Calu3 (cell line): ENCODE data around the gene FOSB. TPM values are rescaled to one million over a fixed set of nuclear protein-coding genes. Genes with fewer than 3 reads are reported as not detected.
A peak's percentile ranks its signal among the peaks of the same experiment; 100 is the strongest.

Experiments used
- BruUV-seq: library from RNA; stranded (reverse); fragments of 400-500 nt; replicated peaks from 2 replicates; lab custom pipeline; 2021; lab: Mats Ljungman, UMichigan
- CTCF ChIA-PET: fragments of 300-600 bp; sonication (Branson Sonifier 250); formaldehyde crosslinking; loops from one replicate; lab custom pipeline; 2022; ENCODE audit warnings: antibody characterized with exemption; lab: Charles Lee
- DNase-seq: peaks from one replicate; pipeline ENCODE4 v3.0.0; 2022
- H3K27ac Mint-ChIP-seq: one replicate; pipeline ENCODE4 v1.8.0; 2022; ENCODE audit warnings: mixed read lengths; ENCODE audit not compliant: unreplicated experiment
- H3K27me3 Mint-ChIP-seq: one replicate; pipeline ENCODE4 v1.8.0; 2022; ENCODE audit warnings: mixed read lengths; ENCODE audit not compliant: unreplicated experiment
- H3K36me3 Mint-ChIP-seq: one replicate; pipeline ENCODE4 v1.8.0; 2022; ENCODE audit warnings: mild to moderate bottlenecking, moderate library complexity, mixed read lengths; ENCODE audit not compliant: insufficient read depth, unreplicated experiment
- H3K4me1 Mint-ChIP-seq: one replicate; pipeline ENCODE4 v1.8.0; 2022; ENCODE audit warnings: mild to moderate bottlenecking, low read depth, mixed read lengths; ENCODE audit not compliant: unreplicated experiment
- H3K4me3 Mint-ChIP-seq: one replicate; pipeline ENCODE4 v1.8.0; 2022; ENCODE audit warnings: mild to moderate bottlenecking, low read depth, moderate library complexity, mixed read lengths; ENCODE audit not compliant: unreplicated experiment
- H3K9me3 Mint-ChIP-seq: one replicate; pipeline ENCODE4 v1.8.0; 2022; ENCODE audit warnings: low read depth, mixed read lengths; ENCODE audit not compliant: unreplicated experiment
- CTCF ChIP-seq: fragments of 200-600 bp; IDR thresholded peaks from one replicate; pipeline ENCODE4 v1.8.0; 2022; ENCODE audit warnings: antibody characterized with exemption; ENCODE audit not compliant: unreplicated experiment
- intact Hi-C: fragments of 100-400 bp; cut with micrococcal nuclease; formaldehyde crosslinking; loops from one replicate; pipeline ENCODE4 v1.10.0; 2022; ENCODE audit not compliant: unreplicated experiment
- total RNA-seq: library from RNA; stranded (reverse); gene quantifications from 2 replicates; pipeline ENCODE4 v1.2.3, GENCODE V29; 2022

FOSB gene
- total RNA-seq, 1 experiment from 2014 or later: 23.8 TPM

- Mint-ChIP-seq H3K36me3 (peaks cover 45% of the 10 kb centered on the region), H3K4me3 (no peak overlapping the region), H3K27ac (no peak overlapping the region), H3K27me3 (no peaks in the 10 kb centered on the region), H3K4me1 (peaks cover 25% of the 10 kb centered on the region), H3K9me3 (no peaks in the 10 kb centered on the region)
- intact Hi-C loops: no loop called here
- no peak for TF ChIP-seq CTCF
- CTCF ChIA-PET: interaction anchor here (0.5 to 0.6 kb wide), 2 partner anchors 17 to 884 kb away, joined by 3 to 4 read pairs; no protein-coding TSS in a partner anchor
- BruUV-seq: no TSS peak
- no peak for DNase-seq
These were observed 47.4 kb upstream of the FOSB start for GRCh38 chr19:45420356-45420755.

GRCh38 chr19:45420871-45421270, 46.9 kb upstream of the FOSB start:
- Mint-ChIP-seq H3K4me3 (no peak overlapping the region), H3K4me1 (peaks cover 30% of the 10 kb centered on the region), H3K36me3 (peaks cover 40% of the 10 kb centered on the region), H3K27ac (no peak overlapping the region), H3K9me3 (no peaks in the 10 kb centered on the region), H3K27me3 (no peaks in the 10 kb centered on the region)
- no peak for DNase-seq
- intact Hi-C loops: no loop called here
- no peak for TF ChIP-seq CTCF
- no TSS peak for BruUV-seq
- CTCF ChIA-PET: no interaction called here

- no peak for TF ChIP-seq CTCF
- DNase-seq: no peak
- no TSS peak for BruUV-seq
- H3K9me3 Mint-ChIP-seq: no peaks in the 10 kb centered on the region
- peak overlapping the region; percentile 9 for H3K27ac Mint-ChIP-seq
- peaks cover 37% of the 10 kb centered on the region for H3K4me1 Mint-ChIP-seq
- peaks cover 34% of the 10 kb centered on the region for H3K36me3 Mint-ChIP-seq
- no peaks in the 10 kb centered on the region for H3K27me3 Mint-ChIP-seq
- intact Hi-C loops: no loop called here
- H3K4me3 Mint-ChIP-seq: no peak overlapping the region
- CTCF ChIA-PET: no interaction called here
These were observed 45.8 kb upstream of the FOSB start for GRCh38 chr19:45421947-45422498.

GRCh38 chr19:45423033-45423588, 44.7 kb upstream of the FOSB start:
- peaks cover 40% of the 10 kb centered on the region for H3K36me3 Mint-ChIP-seq
- intact Hi-C loops: no loop called here
- H3K4me1 Mint-ChIP-seq: peaks cover 41% of the 10 kb centered on the region
- no peak for DNase-seq
- no TSS peak for BruUV-seq
- no peak for TF ChIP-seq CTCF
- peak overlapping the region; percentile 85 for H3K27ac Mint-ChIP-seq
- no peaks in the 10 kb centered on the region for H3K27me3 Mint-ChIP-seq
- CTCF ChIA-PET: interaction anchor here (2.1 kb wide), 1 partner anchor 21 kb away, joined by 18 read pairs; no protein-coding TSS in a partner anchor
- no peaks in the 10 kb centered on the region for H3K9me3 Mint-ChIP-seq
- H3K4me3 Mint-ChIP-seq: peak overlapping the region; percentile 77
